Fibroblast of mammary gland (primary cell): ENCODE data around the gene FUS.
"Not testable (repeated sequence)": the region's sequence is repeated elsewhere in the genome, so short reads cannot be mapped to it uniquely, and the experiment has no call there.

Experiments used
- DNase-seq: peaks from one replicate; pipeline ENCODE4 v3.0.0-alpha.2; 2010; ENCODE audit warnings: low read depth
- H3K4me3 ChIP-seq: 2 replicates; pipeline ENCODE4 v1.5.1; 2011; ENCODE audit warnings: low read depth, mild to moderate bottlenecking, low read length, moderate library complexity; ENCODE audit not compliant: control insufficient read depth
- TF ChIP-seq, protein P1 (sequence below): conservative IDR thresholded peaks from 2 replicates; pipeline ENCODE4 v1.5.1; 2011; ENCODE audit warnings: low read depth, low read length, inconsistent platforms; ENCODE audit not compliant: control insufficient read depth, insufficient read depth

FUS gene

DNA sequence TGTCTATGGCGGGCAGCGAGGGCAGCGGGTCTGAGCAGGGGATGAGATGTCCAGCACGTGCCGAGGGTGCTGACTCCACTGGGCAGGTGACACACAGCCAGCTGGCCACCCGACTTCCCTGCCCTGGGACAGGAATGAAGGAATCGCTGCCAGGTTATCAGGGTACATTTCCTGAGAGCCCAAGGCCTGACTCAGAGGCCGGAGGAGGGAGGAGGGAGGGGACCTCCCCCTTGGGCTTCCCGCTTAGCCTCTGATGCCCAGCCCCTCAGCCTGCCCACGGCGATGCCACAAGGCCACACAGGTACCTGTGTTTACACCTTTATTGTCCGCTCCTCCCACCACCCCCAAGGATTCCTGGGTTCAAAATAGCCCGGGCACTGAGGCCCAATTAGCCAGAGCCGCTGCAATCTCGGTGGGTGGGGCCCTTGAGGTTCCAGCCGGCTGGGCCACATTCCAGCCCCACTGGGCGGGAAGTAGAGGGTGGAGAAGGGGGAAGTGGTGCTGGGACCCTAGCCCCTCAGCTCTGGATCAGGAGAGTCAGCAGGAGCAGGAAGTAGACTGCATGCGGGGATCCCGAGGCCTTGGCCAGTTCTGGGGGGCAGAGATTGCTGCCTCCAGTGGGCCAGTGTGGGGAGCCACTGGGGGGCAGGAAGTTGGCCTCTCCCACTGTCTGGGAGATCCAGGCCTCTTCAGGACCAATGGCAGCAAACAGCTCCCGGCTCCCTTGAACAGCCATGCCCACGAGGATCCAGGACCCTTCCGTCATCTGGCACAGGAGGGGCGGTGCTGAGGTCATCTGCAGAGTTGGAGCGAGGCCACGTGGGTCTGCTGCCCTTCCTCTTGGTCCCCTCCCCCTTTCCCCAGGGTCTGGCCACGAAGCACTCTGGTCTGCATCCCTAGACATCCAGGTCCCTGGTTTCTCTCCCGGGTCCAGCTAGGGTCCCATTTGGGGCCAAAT is 41.0 kb upstream of the FUS start:
- peak; percentile 57 for DNase-seq
- TF ChIP-seq, protein P1, sequence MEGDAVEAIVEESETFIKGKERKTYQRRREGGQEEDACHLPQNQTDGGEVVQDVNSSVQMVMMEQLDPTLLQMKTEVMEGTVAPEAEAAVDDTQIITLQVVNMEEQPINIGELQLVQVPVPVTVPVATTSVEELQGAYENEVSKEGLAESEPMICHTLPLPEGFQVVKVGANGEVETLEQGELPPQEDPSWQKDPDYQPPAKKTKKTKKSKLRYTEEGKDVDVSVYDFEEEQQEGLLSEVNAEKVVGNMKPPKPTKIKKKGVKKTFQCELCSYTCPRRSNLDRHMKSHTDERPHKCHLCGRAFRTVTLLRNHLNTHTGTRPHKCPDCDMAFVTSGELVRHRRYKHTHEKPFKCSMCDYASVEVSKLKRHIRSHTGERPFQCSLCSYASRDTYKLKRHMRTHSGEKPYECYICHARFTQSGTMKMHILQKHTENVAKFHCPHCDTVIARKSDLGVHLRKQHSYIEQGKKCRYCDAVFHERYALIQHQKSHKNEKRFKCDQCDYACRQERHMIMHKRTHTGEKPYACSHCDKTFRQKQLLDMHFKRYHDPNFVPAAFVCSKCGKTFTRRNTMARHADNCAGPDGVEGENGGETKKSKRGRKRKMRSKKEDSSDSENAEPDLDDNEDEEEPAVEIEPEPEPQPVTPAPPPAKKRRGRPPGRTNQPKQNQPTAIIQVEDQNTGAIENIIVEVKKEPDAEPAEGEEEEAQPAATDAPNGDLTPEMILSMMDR, result no peak
- no peak overlapping the region for H3K4me3 ChIP-seq

GRCh38 chr16:31141071-31141469 is 38.9 kb upstream of the FUS start:
- DNase-seq, H3K4me3 ChIP-seq: not testable (repeated sequence)

DNA sequence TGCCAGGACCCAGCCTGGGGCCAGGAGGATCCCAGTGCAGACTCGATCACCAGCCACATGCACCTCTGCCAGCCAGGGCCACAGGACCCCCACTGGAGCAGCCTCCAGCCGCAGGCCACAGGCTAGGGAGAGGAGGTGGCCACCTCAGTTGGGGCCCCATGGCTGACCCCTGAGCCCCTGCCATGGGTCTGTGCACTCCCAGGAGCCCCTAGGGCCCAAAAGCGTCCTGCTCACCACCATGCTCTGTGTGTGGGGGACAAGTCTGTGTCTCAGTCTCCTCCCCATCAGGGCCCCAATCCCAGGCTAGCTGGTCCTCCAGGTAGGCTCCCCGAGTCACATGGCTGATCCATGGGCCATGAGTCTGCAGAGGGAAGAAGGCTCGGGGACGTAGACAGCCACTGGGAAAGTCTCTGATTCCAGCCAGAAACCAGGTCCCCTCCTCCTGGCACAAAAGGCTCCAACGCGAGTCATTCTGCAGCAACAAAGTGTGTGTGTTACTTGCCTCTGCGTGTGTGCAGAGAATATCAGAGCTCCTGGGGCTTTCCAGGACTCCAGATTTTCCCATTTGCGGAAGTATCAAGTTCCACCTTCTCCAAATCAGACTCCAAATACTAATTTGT is 38.3 kb upstream of the FUS start:
- peak; percentile 68 for DNase-seq
- TF ChIP-seq, protein P1, result no peak
- H3K4me3 ChIP-seq, result peak overlapping the region; percentile 20

GRCh38 chr16:31142109-31143010 is 37.6 kb upstream of the FUS start:
- H3K4me3 ChIP-seq, result peak overlapping the region; percentile 20
- TF ChIP-seq, protein P1, result peak; percentile 66
- peak; percentile 98 for DNase-seq

DNA sequence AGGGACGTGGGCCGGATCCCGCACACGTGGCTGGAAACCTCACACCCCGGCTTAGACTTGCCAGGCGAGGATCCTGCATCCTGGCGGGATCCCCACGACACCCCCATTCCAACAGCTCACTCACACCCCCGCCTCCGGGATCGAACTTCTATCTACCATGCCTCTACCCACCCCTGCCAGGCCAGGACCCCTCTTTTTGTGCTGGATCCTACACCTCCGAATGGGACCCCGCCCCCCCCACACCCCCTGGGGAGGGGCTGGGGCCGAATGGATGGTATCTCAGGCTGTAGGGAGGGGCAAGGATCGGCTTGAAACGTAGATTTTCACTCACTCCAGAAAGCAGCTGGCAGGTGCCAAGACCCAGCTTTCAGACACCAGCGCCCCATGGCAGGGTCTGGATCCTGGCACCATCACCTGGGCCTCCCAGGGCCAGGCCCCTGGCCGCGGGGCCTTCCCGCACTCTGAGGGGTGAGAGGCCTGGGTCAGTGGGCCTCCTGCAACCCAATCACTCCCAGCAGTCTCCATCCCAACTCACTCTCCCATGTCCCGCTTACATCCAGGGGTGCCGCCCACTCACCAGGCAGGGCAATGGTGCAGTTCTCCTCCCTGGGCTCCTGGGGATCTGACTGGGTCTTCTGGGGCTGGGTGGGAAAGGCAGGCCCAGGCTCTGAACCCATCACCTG is 36.8 kb upstream of the FUS start:
- no peak overlapping the region for H3K4me3 ChIP-seq
- DNase-seq, result no peak
- TF ChIP-seq, protein P1, result no peak

- no peak for DNase-seq
- H3K4me3 ChIP-seq, result no peak overlapping the region
- TF ChIP-seq, protein P1, result no peak
These were observed 36.2 kb upstream of the FUS start for GRCh38 chr16:31143694-31144148.

DNA sequence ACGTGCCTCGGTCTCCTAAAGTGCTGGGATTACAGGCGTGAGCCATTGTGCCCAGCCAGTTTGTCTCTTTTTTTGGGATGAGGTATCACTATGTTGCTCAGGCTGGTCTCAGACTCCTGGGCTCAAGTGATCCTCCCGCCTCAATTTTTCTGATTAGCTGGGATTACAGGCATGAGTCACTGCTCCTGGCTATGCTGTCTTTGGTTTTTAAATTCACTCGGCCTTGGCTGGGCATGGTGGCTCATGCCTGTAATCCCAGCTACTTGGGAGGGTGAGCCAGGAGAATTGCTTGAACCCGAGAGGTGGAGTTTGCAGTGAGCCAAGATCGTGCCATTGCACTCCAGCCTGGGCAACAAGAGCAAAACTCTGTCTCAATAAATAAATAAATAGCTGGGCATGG is 35.5 kb upstream of the FUS start:
- peak; percentile 47 for DNase-seq
- not testable (repeated sequence) for H3K4me3 ChIP-seq
